K562 (cell line): Measurements from ENCODE around the gene TRAPPC4. TPM values are rescaled to one million over a fixed set of nuclear protein-coding genes. Genes with fewer than 3 reads are reported as not detected.

Experiments used
- CBFA2T2 ChIP-seq: fragments of 450-650 bp; conservative IDR thresholded peaks from 2 replicates; pipeline ENCODE4 v1.6.1; 2017; ENCODE audit warnings: mild to moderate bottlenecking
- KLF13 ChIP-seq: fragments of 450-650 bp; IDR thresholded peaks from 2 replicates; pipeline ENCODE4 v1.6.1; 2016; ENCODE audit warnings: missing genetic modification characterization, low read depth, mild to moderate bottlenecking, missing compliant biosample characterization, moderate library complexity, borderline replicate concordance
- PHB2 ChIP-seq: fragments of 450-650 bp; IDR thresholded peaks from 2 replicates; pipeline ENCODE4 v1.6.1; 2017; ENCODE audit warnings: low read depth
- RB1 ChIP-seq: fragments of 450-650 bp; IDR thresholded peaks from 2 replicates; pipeline ENCODE4 v1.6.1; 2017; ENCODE audit warnings: low read depth, mild to moderate bottlenecking
- SREBF2 ChIP-seq: sonication (generic); formaldehyde crosslinking; IDR thresholded peaks from 2 replicates; pipeline ENCODE4 v1.4.0; 2020; ENCODE audit warnings: mild to moderate bottlenecking, missing genetic modification reagents
- STAG1 ChIP-seq: sonication (generic); formaldehyde crosslinking; IDR thresholded peaks from 2 replicates; pipeline ENCODE4 v1.5.0; 2020; ENCODE audit warnings: missing genetic modification reagents, borderline replicate concordance
- TAF1 ChIP-seq: IDR thresholded peaks from 2 replicates; pipeline ENCODE4 v1.6.1; 2011; ENCODE audit warnings: mild to moderate bottlenecking, low read length, moderate library complexity; ENCODE audit not compliant: insufficient read depth, control insufficient read depth, severe bottlenecking; ENCODE audit errors: extremely low read depth
- TCF7 ChIP-seq: sonication (generic); IDR thresholded peaks from 2 replicates; pipeline ENCODE4 v1.6.1; 2016; ENCODE audit warnings: antibody characterized with exemption, borderline replicate concordance
- ZNF23 ChIP-seq: fragments of 250-450 bp; sonication (Bioruptor Pico); IDR thresholded peaks from 2 replicates; pipeline ENCODE4 v1.4.0; 2020; ENCODE audit warnings: mild to moderate bottlenecking
- ZNF277 ChIP-seq: fragments of 250-450 bp; sonication (Bioruptor Pico); IDR thresholded peaks from 2 replicates; pipeline ENCODE4 v1.8.0; 2022; ENCODE audit warnings: inconsistent platforms, mild to moderate bottlenecking, moderate library complexity, borderline replicate concordance
- ZNF395 ChIP-seq: fragments of 200-800 bp; sonication (Bioruptor generic); IDR thresholded peaks from 2 replicates; pipeline ENCODE4 v1.6.1; 2017; ENCODE audit warnings: missing genetic modification characterization, missing compliant biosample characterization
- ZNF57 ChIP-seq: fragments of 450-650 bp; formaldehyde crosslinking; IDR thresholded peaks from 2 replicates; pipeline ENCODE4 v1.4.0; 2020; ENCODE audit warnings: mild to moderate bottlenecking, moderate library complexity
- polyA plus RNA-seq, 8 experiments: library from polyadenylated mRNA; depleted of rRNA in 4 of 8; stranded (reverse) in 5 of 8; unstranded in 3 of 8; fragments of >200 nt; fragmentation: Nextera tagmentation in 2 of 8; fragmentation: Illumina TruSeq in 1 of 8; extraction: Ambion mirVana in 2 of 8; extraction: Trizol in 1 of 8; gene quantifications; 2 replicates each; pipeline versions ENCODE4 v1.2.1 to v1.2.3, GENCODE V29; 2011 to 2014; ENCODE audit warnings: inconsistent platforms in 1 of 8, missing spikeins in 1 of 8
- total RNA-seq, 7 experiments: library from RNA; depleted of rRNA in 6 of 7; stranded (reverse); fragments of >200 nt in 6 of 7; fragmentation: Illumina TruSeq in 2 of 7; extraction: Trizol in 2 of 7; gene quantifications; 2 replicates each; pipeline versions ENCODE4 v1.2.1 to v1.2.3, GENCODE V29; 2011 to 2021; ENCODE audit warnings: low replicate concordance in 1 of 7
- TF ChIP-seq, protein P1 (sequence below): fragments of 250-450 bp; sonication (Bioruptor Pico); IDR thresholded peaks from 2 replicates; pipeline ENCODE4 v1.4.0; 2020; ENCODE audit warnings: mild to moderate bottlenecking, moderate library complexity, borderline replicate concordance
- TF ChIP-seq, protein P2 (sequence below): fragments of 250-450 bp; sonication (Bioruptor Pico); IDR thresholded peaks from 2 replicates; pipeline ENCODE4 v1.8.0; 2021; ENCODE audit warnings: borderline replicate concordance, mild to moderate bottlenecking, moderate library complexity; ENCODE audit not compliant: poor library complexity, severe bottlenecking

TRAPPC4 gene
- total and polyA plus RNA-seq, 9 of the 15 experiments (the other 6 are each of a cell fraction or from before 2014, with no cell fraction given) = 121 to 524 (median 142) TPM

- TF ChIP-seq, protein P1, sequence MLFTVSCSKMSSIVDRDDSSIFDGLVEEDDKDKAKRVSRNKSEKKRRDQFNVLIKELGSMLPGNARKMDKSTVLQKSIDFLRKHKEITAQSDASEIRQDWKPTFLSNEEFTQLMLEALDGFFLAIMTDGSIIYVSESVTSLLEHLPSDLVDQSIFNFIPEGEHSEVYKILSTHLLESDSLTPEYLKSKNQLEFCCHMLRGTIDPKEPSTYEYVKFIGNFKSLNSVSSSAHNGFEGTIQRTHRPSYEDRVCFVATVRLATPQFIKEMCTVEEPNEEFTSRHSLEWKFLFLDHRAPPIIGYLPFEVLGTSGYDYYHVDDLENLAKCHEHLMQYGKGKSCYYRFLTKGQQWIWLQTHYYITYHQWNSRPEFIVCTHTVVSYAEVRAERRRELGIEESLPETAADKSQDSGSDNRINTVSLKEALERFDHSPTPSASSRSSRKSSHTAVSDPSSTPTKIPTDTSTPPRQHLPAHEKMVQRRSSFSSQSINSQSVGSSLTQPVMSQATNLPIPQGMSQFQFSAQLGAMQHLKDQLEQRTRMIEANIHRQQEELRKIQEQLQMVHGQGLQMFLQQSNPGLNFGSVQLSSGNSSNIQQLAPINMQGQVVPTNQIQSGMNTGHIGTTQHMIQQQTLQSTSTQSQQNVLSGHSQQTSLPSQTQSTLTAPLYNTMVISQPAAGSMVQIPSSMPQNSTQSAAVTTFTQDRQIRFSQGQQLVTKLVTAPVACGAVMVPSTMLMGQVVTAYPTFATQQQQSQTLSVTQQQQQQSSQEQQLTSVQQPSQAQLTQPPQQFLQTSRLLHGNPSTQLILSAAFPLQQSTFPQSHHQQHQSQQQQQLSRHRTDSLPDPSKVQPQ (CRISPR knock-in tag) = 0 out of 2 replicates have a peak, but pooled peaks have one; percentile 31
- TF ChIP-seq TAF1 (peak; percentile 88), ZNF23 (no peak), RB1 (peak; percentile 86; the same call in 1 of the 2 replicates), ZNF395 (CRISPR knock-in tag) (0 out of 2 replicates have a peak, but pooled peaks have one; percentile 10), ZNF57 (CRISPR knock-in tag) (no peak), SREBF2 (no peak), ZNF277 (CRISPR knock-in tag) (no peak), PHB2 (no peak), TCF7 (0 out of 2 replicates have a peak, but pooled peaks have one; percentile 34), CBFA2T2 (peak; percentile 96), STAG1 (CRISPR knock-in tag) (no peak), KLF13 (tag) (peak; percentile 98)
- TF ChIP-seq, protein P2, sequence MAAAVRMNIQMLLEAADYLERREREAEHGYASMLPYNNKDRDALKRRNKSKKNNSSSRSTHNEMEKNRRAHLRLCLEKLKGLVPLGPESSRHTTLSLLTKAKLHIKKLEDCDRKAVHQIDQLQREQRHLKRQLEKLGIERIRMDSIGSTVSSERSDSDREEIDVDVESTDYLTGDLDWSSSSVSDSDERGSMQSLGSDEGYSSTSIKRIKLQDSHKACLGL (CRISPR knock-in tag) = peak; percentile 67
Observed at GRCh38 chr11:119067371-119068222, 49.0 kb downstream of the TRAPPC4 start, which contains the start of gene VPS11 (continued).
